Osteocyte (in vitro differentiated cells): ENCODE results near the gene KIAA1217. TPM values are rescaled to one million over a fixed set of nuclear protein-coding genes. Genes with fewer than 3 reads are reported as not detected.

Experiments used
- DNase-seq: peaks from one replicate; pipeline ENCODE4 v3.0.0; 2021; ENCODE audit warnings: mixed read lengths; ENCODE audit not compliant: unreplicated experiment; ENCODE audit errors: extremely low spot score
- H3K27ac Mint-ChIP-seq: one replicate; pipeline ENCODE4 v1.8.0; 2021; ENCODE audit warnings: mild to moderate bottlenecking, mixed read lengths; ENCODE audit not compliant: unreplicated experiment
- H3K27me3 Mint-ChIP-seq: one replicate; pipeline ENCODE4 v1.8.0; 2021; ENCODE audit warnings: mixed read lengths; ENCODE audit not compliant: unreplicated experiment
- H3K36me3 Mint-ChIP-seq: one replicate; pipeline ENCODE4 v1.8.0; 2021; ENCODE audit warnings: mixed read lengths; ENCODE audit not compliant: unreplicated experiment
- H3K4me1 Mint-ChIP-seq: one replicate; pipeline ENCODE4 v1.8.0; 2021; ENCODE audit warnings: mixed read lengths; ENCODE audit not compliant: unreplicated experiment
- H3K4me3 Mint-ChIP-seq: one replicate; pipeline ENCODE4 v1.8.0; 2021; ENCODE audit warnings: mild to moderate bottlenecking, moderate library complexity, mixed read lengths; ENCODE audit not compliant: unreplicated experiment
- H3K9me3 Mint-ChIP-seq: one replicate; pipeline ENCODE4 v1.8.0; 2021; ENCODE audit warnings: mixed read lengths; ENCODE audit not compliant: unreplicated experiment
- CTCF ChIP-seq: fragments of 200-600 bp; sonication (generic); IDR thresholded peaks from 2 replicates; pipeline ENCODE4 v1.5.0; 2021; ENCODE audit warnings: antibody characterized with exemption, mild to moderate bottlenecking, moderate library complexity
- total RNA-seq: library from RNA; stranded (reverse); gene quantifications from 2 replicates; pipeline ENCODE4 v1.2.1, GENCODE V29; 2021

The KIAA1217 gene
- total RNA-seq, 1 donor from 2014 or later, result 2.8 TPM

- Mint-ChIP-seq H3K4me1 (peaks cover 19% of the 10 kb centered on the region), H3K36me3 (no peaks in the 10 kb centered on the region), H3K27ac (no peak overlapping the region), H3K9me3 (no peaks in the 10 kb centered on the region), H3K4me3 (no peak overlapping the region), H3K27me3 (peaks cover 10% of the 10 kb centered on the region)
- TF ChIP-seq CTCF, result no peak
- no peak for DNase-seq
Measured at GRCh38 chr10:24213266-24213665, 4.3 kb downstream of the KIAA1217 start.

- DNase-seq, result no peak
- Mint-ChIP-seq H3K4me1 (peaks cover 14% of the 10 kb centered on the region), H3K9me3 (no peaks in the 10 kb centered on the region), H3K27ac (no peak overlapping the region), H3K27me3 (peaks cover 10% of the 10 kb centered on the region), H3K4me3 (no peak overlapping the region), H3K36me3 (no peaks in the 10 kb centered on the region)
- TF ChIP-seq CTCF, result no peak
Measured at GRCh38 chr10:24213881-24214280, 4.9 kb downstream of the KIAA1217 start.

GRCh38 chr10:24214762-24215161, 5.8 kb downstream of the KIAA1217 start:
- TF ChIP-seq CTCF, result no peak
- Mint-ChIP-seq H3K36me3 (no peaks in the 10 kb centered on the region), H3K4me1 (peaks cover 7% of the 10 kb centered on the region), H3K9me3 (no peaks in the 10 kb centered on the region), H3K27ac (no peak overlapping the region), H3K27me3 (peaks cover 10% of the 10 kb centered on the region), H3K4me3 (no peak overlapping the region)
- no peak for DNase-seq

GRCh38 chr10:24215196-24215595, 6.3 kb downstream of the KIAA1217 start:
- Mint-ChIP-seq H3K4me3 (no peak overlapping the region), H3K27me3 (peaks cover 10% of the 10 kb centered on the region), H3K9me3 (no peaks in the 10 kb centered on the region), H3K4me1 (peaks cover 3% of the 10 kb centered on the region), H3K36me3 (no peaks in the 10 kb centered on the region), H3K27ac (no peak overlapping the region)
- DNase-seq, result no peak
- TF ChIP-seq CTCF, result no peak

GRCh38 chr10:24215603-24216002, 6.7 kb downstream of the KIAA1217 start:
- no peak overlapping the region for H3K4me3 Mint-ChIP-seq
- no peak overlapping the region for H3K27ac Mint-ChIP-seq
- TF ChIP-seq CTCF, result no peak
- peaks cover under 1% of the 10 kb centered on the region for H3K4me1 Mint-ChIP-seq
- peaks cover 10% of the 10 kb centered on the region for H3K27me3 Mint-ChIP-seq
- no peak for DNase-seq
- H3K9me3 Mint-ChIP-seq, result no peaks in the 10 kb centered on the region
- no peaks in the 10 kb centered on the region for H3K36me3 Mint-ChIP-seq
